Right ventricle myocardium inferior (tissue), 1 donor: ENCODE measurements around the gene CAMK2A. TPM values are rescaled to one million over a fixed set of nuclear protein-coding genes. Genes with fewer than 3 reads are reported as not detected.
A peak's percentile ranks its signal among the peaks of the same experiment; 100 is the strongest.

Experiments used
- ATAC-seq: fragments of 200-7000 bp; cut with Tn5 transposase; one replicate; pipeline ENCODE4 v1.9.1; 2020; ENCODE audit warnings: mild to moderate bottlenecking, moderate library complexity
- DNase-seq: peaks from one replicate; pipeline ENCODE4 v3.0.0; 2021; ENCODE audit errors: missing footprints
- intact Hi-C: fragments of 100-400 bp; cut with DNase I; formaldehyde crosslinking; loops from one replicate; pipeline ENCODE4 v1.11.0; 2022
- total RNA-seq: library from RNA; stranded (reverse); fragmentation: NEBNext Ultra II Directional; extraction: Animal tissue kit (Norgen Biotek cat#: 25700); gene quantifications from one replicate; pipeline ENCODE4 v1.2.1, GENCODE V29; 2021
- donor health status: DM: no; HTN: yes; CAD: no; lungs with severe emphysema.

CAMK2A gene
- total RNA-seq, 1 donor from 2014 or later: 17.0 TPM

DNA sequence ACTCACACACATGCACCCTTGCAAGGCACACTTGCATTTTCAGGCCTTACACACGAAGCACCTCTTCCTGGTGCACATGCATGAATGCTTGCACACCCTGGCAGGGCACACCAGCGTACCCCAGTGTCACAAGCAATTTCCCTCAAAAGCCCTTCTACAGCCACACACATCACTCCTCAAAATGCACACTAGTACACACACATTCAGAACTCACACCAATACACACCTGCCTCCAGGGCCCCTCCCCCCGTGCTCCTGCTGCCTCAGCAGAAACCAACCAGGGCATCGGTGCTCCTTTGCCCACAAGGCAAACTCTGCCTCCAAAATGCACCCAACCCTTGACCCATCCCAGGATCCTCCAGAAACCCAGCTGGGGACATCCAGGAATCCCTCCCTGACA lies 1.2 kb downstream of the CAMK2A start:
- ATAC-seq: no peak
- no peak for DNase-seq
- intact Hi-C loops: no loop called here

GRCh38 chr5:150286820-150287219 lies 2.8 kb downstream of the CAMK2A start:
- intact Hi-C loops: no loop called here
- no peak for DNase-seq
- ATAC-seq: no peak

DNA sequence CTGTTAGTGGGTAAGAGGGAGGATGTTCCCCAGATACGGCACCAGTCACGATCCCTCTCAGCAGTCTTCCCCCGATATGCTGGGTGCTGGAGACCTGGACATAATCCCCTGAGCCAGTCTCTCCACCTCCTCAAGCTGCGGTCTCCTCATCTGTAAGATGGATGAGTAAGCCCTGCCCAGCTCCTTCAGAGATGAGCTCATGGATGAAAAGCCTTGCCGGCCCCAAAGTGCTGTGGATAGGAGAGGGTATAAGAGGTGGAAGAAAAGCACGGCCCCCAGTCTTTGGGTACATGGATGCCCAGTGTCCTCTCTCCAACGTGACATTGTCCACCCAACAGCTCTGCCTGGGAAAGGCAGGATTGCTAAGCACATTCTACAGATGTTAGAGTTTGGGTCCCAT lies 4.5 kb downstream of the CAMK2A start:
- no peak for DNase-seq

GRCh38 chr5:150284311-150284710 lies 5.3 kb downstream of the CAMK2A start:
- DNase-seq (no peak), ATAC-seq (no peak)
- intact Hi-C loops: no loop called here

More for the DNA sequence above, 4.5 kb downstream of the CAMK2A start:
- intact Hi-C loops: no loop called here
- ATAC-seq: no peak

DNA sequence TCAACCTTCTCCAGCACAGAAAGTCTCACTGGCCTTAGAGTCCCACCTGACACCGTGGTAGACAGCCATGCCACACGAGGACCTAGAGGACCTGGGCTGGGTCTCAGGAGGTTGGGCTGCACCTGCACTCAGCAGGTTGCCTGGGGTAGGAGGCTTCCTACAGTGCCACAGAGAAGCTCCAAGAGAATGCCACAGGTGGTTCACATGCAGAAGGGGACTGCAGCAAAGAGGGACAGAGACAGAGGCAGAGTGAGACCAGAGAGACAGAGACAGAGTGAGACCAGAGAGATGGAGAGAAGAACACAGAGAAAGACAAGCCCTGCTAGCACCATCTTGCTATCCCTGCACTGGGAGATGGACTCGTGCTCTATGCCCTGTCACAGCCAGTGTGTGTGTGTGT lies 5.7 kb downstream of the CAMK2A start:
- intact Hi-C loops: no loop called here
- ATAC-seq: no peak
- DNase-seq: no peak

DNA sequence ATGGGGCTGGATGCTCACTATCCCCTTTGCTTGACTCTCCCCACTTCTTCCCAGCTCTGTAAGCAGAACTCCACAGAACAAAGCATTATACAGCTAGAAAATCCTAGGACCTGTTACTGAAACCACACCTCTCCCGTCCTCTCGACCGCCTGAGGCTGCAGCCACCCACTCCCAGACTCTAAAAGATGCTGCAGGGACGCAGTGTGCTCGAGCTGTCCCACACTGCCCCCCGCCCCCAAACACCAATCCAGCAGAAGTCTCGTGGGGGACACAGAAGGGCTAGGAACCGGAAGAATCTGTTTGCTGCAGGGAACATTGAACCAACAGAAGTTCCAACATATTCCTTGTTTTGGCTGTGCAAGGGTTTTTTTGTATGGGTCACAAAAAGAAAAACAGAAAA lies 7.6 kb downstream of the CAMK2A start:
- no peak for DNase-seq
- no peak for ATAC-seq
- intact Hi-C loops: no loop called here

DNA sequence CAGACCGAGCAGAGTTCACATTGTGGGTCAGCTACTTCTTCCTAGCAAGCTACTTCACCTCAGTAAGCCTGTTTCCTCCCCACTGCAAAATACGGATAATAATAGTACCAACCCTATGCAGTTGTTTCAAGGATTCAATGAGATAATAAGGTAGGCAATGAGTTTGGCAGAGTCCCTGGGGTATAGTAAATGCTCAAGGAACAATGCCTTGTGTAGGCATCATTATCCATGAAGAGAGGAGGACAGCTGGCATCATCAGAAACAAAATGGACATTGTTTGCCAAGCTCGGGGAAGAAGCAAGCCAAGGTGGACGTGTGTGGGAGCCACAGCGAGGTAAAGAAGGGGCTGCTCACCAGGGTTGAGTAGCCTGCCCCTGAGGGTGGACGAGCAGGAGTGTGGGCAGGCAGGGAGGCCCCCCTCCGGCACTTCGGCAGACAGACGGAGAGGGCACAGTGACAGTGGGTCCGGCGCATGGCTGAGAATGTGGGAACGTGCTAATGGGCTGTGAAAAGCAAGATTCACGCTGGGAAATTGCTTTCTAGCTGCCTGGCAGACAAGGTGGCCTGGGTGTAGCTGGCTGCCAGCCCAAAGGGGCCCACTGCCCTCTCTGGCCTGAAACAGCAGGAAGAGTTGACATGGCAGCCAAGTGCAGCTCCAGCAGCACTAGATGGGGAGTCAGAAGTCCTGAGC lies 10.1 kb downstream of the CAMK2A start:
- DNase-seq (no peak), ATAC-seq (no peak)
- intact Hi-C loops: no loop called here

GRCh38 chr5:150278916-150279315 lies 10.7 kb downstream of the CAMK2A start:
- intact Hi-C loops: no loop called here
- DNase-seq: no peak
- ATAC-seq: no peak

DNA sequence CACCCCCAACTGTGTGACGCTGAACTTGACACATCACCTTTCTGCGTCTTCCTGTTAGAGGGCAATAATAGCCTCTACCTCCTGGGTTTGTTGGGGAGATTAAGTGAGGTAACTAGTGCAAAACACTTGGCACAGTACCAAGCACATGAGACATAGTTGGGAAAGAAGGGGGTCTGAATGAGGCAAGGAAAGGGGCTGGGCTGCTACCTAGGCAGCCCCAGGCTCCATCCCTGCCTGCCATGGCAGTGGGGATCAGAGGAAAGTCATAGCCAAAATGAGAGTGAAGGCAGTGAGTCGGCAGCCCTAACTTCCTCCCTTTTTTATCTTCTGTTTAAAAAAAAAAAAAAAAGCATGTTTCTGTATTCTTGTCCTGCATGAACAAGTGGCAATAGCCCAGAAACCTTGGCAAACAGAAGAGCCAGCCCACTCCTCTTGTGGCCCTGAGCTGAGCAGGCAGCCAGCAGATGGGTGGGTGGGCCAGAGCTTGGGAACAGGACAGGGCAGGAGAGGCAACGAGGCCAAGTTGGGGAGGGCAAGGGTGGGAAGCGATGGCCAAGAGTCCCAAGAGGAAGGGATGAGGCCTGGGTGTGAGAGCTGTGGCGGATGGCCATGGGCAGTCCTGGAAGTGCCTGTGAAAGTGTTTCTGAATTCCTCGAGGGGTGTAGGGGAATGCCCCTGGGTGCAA lies 11.4 kb downstream of the CAMK2A start:
- no peak for DNase-seq
- intact Hi-C loops: no loop called here
- no peak for ATAC-seq

GRCh38 chr5:150277043-150277442 lies 12.5 kb downstream of the CAMK2A start:
- intact Hi-C loops: no loop called here
- no peak for DNase-seq

DNA sequence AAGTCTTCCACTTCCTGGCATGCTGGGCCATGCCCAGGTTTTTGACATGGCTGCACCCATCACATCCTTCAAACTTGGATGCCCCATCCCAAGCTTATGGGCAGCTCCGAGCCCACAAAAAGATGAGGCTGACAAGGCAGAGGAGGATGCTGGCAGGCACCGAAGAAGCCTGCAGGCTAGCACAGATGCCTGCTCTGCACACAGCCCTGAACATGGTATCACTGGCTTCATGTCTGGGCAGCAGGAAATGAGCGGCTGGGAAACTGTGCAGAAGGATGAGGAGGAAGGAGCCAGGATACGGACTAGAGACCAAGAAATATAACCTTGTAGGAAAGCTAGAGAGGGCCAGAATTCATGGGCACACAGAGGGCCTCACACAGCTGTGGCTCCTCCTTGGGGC lies 14.8 kb downstream of the CAMK2A start:
- DNase-seq: no peak
- ATAC-seq: no peak
- intact Hi-C loops: loop anchor here (5.0 kb wide), 1 partner anchor 77 kb away; no protein-coding TSS in a partner anchor

More at GRCh38 chr5:150277043-150277442, 12.5 kb downstream of the CAMK2A start:
- ATAC-seq: no peak

GRCh38 chr5:150272531-150272930 lies 17.0 kb downstream of the CAMK2A start:
- ATAC-seq (peak; percentile 38), DNase-seq (no peak)
- intact Hi-C loops: loop anchor here (5.0 kb wide), 1 partner anchor 80 kb away; no protein-coding TSS in a partner anchor

- no peak for DNase-seq
- intact Hi-C loops: loop anchor here (5.0 kb wide), 1 partner anchor 80 kb away; no protein-coding TSS in a partner anchor
- ATAC-seq: no peak
These were observed 17.6 kb downstream of the CAMK2A start for GRCh38 chr5:150271923-150272322.

- DNase-seq: no peak
- intact Hi-C loops: loop anchor here (5.0 kb wide), 1 partner anchor 81 kb away; no protein-coding TSS in a partner anchor
- ATAC-seq: no peak
These were observed 18.3 kb downstream of the CAMK2A start for GRCh38 chr5:150271296-150271692.

GRCh38 chr5:150270541-150271295 lies 18.9 kb downstream of the CAMK2A start:
- intact Hi-C loops: loop anchor here (5.0 kb wide), 1 partner anchor 82 kb away; no protein-coding TSS in a partner anchor
- ATAC-seq (no peak), DNase-seq (no peak)

DNA sequence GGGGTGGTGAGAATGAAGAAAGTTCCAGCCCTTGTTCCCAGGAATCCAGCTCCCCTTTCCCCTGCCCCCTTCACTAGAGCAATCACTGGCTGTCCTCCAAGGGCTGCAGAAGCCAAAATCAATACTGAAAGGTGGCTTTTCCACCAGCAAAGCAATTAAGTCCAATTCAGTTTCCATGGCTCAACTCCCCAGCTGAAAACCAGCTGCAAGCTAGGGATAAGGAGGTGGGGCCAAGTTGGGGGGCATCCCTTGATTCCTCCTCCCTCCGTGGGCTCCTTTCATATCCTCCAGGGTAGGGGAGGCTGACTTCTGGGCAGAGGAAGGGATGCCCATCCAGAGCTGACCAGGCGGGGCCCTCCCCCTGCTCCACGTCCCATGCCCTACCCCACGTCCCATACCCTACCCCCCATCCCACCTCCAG lies 22.7 kb downstream of the CAMK2A start:
- intact Hi-C loops: no loop called here
- no peak for ATAC-seq
- DNase-seq: no peak

GRCh38 chr5:150265870-150266383 lies 23.6 kb downstream of the CAMK2A start:
- ATAC-seq: no peak
- intact Hi-C loops: no loop called here
- no peak for DNase-seq

DNA sequence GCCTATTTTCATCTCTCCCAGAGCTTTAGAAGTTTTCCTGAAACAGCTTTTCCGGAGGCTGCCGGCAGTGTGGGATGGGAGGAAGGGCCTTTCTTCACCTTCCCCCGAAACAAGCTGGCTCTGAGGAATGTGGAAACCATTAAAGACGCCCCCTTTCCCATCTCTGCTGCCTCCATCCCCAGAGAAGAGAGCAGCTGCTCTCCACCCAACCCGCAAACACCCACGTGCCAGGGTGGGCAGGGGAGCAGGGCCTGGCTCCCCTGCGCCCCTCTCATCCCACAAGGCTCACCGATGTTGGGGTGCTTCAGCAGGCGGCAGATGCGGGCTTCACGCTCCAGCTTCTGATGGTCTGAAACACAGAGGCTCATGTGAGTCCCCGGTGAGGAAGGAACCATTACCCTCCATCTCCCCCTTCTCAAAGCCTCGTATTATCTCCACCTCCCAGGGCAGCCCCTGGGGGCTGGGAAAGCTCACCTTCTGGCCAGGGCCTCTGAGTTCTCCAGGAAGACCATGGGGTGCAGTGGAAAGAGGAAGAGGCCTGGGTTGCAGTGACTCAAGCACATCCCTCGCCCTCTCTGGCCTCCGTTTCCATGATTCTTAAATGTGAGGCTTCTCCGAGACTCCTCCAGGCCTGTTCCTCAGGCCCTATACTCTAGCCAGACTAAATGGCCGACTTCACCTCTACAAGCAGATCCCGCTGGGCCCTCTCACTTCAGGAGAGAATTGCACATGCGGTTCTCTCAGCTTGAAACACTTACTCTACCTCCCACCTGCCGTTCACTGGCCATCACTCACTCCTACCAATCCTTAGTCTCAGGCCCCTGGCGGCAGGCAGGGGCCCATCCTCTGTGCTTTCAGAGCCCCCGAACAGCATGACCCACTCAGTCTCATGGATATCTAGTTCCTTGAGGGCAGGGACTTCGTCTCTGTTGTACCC lies 24.6 kb downstream of the CAMK2A start:
- ATAC-seq: no peak
- intact Hi-C loops: no loop called here
- DNase-seq: no peak
